Head of caudate nucleus (tissue), 42 donors: ENCODE results near the gene CDH12.
"Not testable (repeated sequence)": the region's sequence is repeated elsewhere in the genome, so short reads cannot be mapped to it uniquely, and the experiment has no call there.

Source experiments
- DNase-seq, 42 donors: peaks; one replicate each; pipeline versions ENCODE4 v3.0.0 to v3.0.0-alpha.2; 2020 to 2021; ENCODE audit warnings: mixed read lengths in 7 of 42
- intact Hi-C: fragments of 100-400 bp; cut with DNase I; formaldehyde crosslinking; loops from one replicate; pipeline ENCODE4 v1.15.0; 2022

The CDH12 gene

GRCh38 chr5:22673131-22673530, 180.0 kb downstream of the CDH12 start:
- no peak for DNase-seq
- intact Hi-C loops = no loop called here

- no peak for DNase-seq
- intact Hi-C loops = no loop called here
These were observed 183.8 kb downstream of the CDH12 start for GRCh38 chr5:22669345-22669744.

GRCh38 chr5:22665801-22666200, 187.3 kb downstream of the CDH12 start:
- intact Hi-C loops = no loop called here

GRCh38 chr5:22663134-22663533, 190.0 kb downstream of the CDH12 start:
- intact Hi-C loops = no loop called here
- no peak for DNase-seq

More at GRCh38 chr5:22665801-22666200, 187.3 kb downstream of the CDH12 start:
- no peak for DNase-seq

- DNase-seq = no peak
- intact Hi-C loops = no loop called here
These were observed 190.8 kb downstream of the CDH12 start for GRCh38 chr5:22662391-22662790.

- no peak for DNase-seq
- intact Hi-C loops = no loop called here
These were observed 201.8 kb downstream of the CDH12 start for GRCh38 chr5:22651355-22651754.

- intact Hi-C loops = no loop called here
- no peak for DNase-seq
These were observed 202.6 kb downstream of the CDH12 start for GRCh38 chr5:22650511-22650910.

- no peak for DNase-seq
- intact Hi-C loops = no loop called here
These were observed 204.1 kb downstream of the CDH12 start for GRCh38 chr5:22649074-22649473.

GRCh38 chr5:22644859-22645258, 208.3 kb downstream of the CDH12 start:
- intact Hi-C loops = no loop called here
- DNase-seq = no peak

- intact Hi-C loops = no loop called here
These were observed 209.8 kb downstream of the CDH12 start for GRCh38 chr5:22643356-22643755.

GRCh38 chr5:22631683-22632082, 221.5 kb downstream of the CDH12 start:
- intact Hi-C loops = no loop called here

More at GRCh38 chr5:22643356-22643755, 209.8 kb downstream of the CDH12 start:
- DNase-seq = no peak

GRCh38 chr5:22627029-22627428, 226.1 kb downstream of the CDH12 start:
- intact Hi-C loops = no loop called here
- no peak for DNase-seq

More at GRCh38 chr5:22631683-22632082, 221.5 kb downstream of the CDH12 start:
- no peak for DNase-seq

- intact Hi-C loops = no loop called here
- no peak for DNase-seq
These were observed 227.7 kb downstream of the CDH12 start for GRCh38 chr5:22625451-22625850.

GRCh38 chr5:22621084-22621483, 232.1 kb downstream of the CDH12 start:
- DNase-seq = no peak

GRCh38 chr5:22615964-22616363, 237.2 kb downstream of the CDH12 start:
- intact Hi-C loops = no loop called here
- DNase-seq = no peak

More at GRCh38 chr5:22621084-22621483, 232.1 kb downstream of the CDH12 start:
- intact Hi-C loops = no loop called here

GRCh38 chr5:22614486-22615094, 238.6 kb downstream of the CDH12 start:
- intact Hi-C loops = no loop called here
- no peak for DNase-seq

GRCh38 chr5:22612928-22613327, 240.2 kb downstream of the CDH12 start:
- DNase-seq = no peak

GRCh38 chr5:22611327-22611726, 241.8 kb downstream of the CDH12 start:
- intact Hi-C loops = no loop called here
- no peak for DNase-seq

More at GRCh38 chr5:22612928-22613327, 240.2 kb downstream of the CDH12 start:
- intact Hi-C loops = no loop called here

- intact Hi-C loops = loop anchor here (5.0 kb wide), 1 partner anchor 35 kb away; no protein-coding TSS in a partner anchor
- not testable (repeated sequence) for DNase-seq
These were observed 245.6 kb downstream of the CDH12 start for GRCh38 chr5:22607498-22607897.

GRCh38 chr5:22605473-22605872, 247.7 kb downstream of the CDH12 start:
- DNase-seq = no peak
- intact Hi-C loops = loop anchor here (5.0 kb wide), 1 partner anchor 33 kb away; no protein-coding TSS in a partner anchor

- no peak for DNase-seq
- intact Hi-C loops = loop anchor here (5.0 kb wide), 1 partner anchor 32 kb away; no protein-coding TSS in a partner anchor
These were observed 248.4 kb downstream of the CDH12 start for GRCh38 chr5:22604711-22605110.
